ENCODE results near the gene AGER.
"Not testable (repeated sequence)": the region's sequence is repeated elsewhere in the genome, so short reads cannot be mapped to it uniquely, and the experiment has no call there.

Gene AGER

DNA sequence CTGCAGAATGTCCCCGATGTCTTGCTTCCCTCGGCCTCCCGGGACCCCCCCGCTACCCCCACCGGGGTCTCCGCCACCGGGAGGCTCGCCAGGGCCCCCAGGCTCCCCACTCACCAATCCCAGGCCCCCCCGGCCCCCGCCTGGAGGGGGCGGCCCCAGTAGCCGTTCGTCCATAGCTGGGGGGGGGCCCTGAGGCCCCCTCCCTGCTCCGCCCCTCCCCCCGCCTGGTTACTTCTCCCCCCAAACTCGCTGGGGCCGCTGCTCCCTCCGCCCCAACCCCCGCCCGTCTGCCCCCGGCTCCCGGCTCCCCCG is 5.6 kb upstream of the AGER start:
- no peak for DNase-seq (ENCODE audit: low read depth)
- peak overlapping the region; percentile 76 for H3K4me3 ChIP-seq (ENCODE audit: low read depth, low read length)
- no peak for TF ChIP-seq CTCF (IDR thresholded peaks at IDR 0.05; ENCODE audit: control insufficient read depth, extremely low read depth, insufficient read depth)

DNA sequence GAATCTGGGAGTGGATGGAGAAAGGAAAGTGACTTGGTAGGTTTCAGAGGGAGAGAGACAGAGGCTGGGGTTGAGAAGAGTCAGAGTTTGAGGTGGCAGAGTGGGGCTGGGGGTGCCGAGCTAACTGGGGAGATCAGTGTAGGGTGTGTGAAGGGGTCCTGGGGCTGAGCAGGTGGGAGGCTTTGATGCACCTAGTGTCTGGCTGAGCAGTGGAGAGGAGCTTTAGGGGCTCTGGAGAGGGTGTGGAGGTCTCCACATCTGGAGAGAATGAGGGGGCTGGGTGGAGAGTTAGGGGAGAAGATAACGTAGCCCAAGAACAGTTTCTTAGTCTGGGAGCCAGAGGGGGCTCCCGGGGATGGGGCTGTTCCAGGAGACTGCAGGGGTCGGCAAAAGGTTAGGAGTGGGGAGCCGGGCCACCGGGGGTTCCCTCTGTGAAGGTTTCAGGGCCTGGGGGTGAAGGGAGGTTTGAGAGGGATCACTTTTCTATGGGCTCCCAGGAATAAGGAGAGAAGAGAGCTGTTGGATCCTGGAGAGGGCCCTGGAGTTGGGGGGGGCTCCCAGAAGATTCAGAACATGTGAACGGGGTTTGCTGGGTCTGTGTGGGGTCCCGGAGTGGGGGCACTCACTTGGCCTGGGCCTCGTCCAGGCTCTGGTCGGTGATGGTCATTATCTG is 5.2 kb upstream of the AGER start:
- H3K4me3 ChIP-seq (ENCODE audit: low read depth, low read length), result peak overlapping the region; percentile 76
- no peak for TF ChIP-seq CTCF (IDR thresholded peaks at IDR 0.05; ENCODE audit: control insufficient read depth, extremely low read depth, insufficient read depth)
- DNase-seq (ENCODE audit: low read depth), result no peak

- no peak for DNase-seq (ENCODE audit: low read depth)
- no peak for TF ChIP-seq CTCF (IDR thresholded peaks at IDR 0.05; ENCODE audit: control insufficient read depth, extremely low read depth, insufficient read depth)
- peak overlapping the region; percentile 76 for H3K4me3 ChIP-seq (ENCODE audit: low read depth, low read length)
Measured at GRCh38 chr6:32188381-32189068, 4.5 kb upstream of the AGER start.

- not testable (repeated sequence) for DNase-seq (ENCODE audit: low read depth); H3K4me3 ChIP-seq (ENCODE audit: low read depth, low read length)
Measured at GRCh38 chr6:32187725-32188380, 3.8 kb upstream of the AGER start.

- no peak overlapping the region for H3K4me3 ChIP-seq (ENCODE audit: low read depth, low read length)
Measured at GRCh38 chr6:32187009-32187709, 3.1 kb upstream of the AGER start.

DNA sequence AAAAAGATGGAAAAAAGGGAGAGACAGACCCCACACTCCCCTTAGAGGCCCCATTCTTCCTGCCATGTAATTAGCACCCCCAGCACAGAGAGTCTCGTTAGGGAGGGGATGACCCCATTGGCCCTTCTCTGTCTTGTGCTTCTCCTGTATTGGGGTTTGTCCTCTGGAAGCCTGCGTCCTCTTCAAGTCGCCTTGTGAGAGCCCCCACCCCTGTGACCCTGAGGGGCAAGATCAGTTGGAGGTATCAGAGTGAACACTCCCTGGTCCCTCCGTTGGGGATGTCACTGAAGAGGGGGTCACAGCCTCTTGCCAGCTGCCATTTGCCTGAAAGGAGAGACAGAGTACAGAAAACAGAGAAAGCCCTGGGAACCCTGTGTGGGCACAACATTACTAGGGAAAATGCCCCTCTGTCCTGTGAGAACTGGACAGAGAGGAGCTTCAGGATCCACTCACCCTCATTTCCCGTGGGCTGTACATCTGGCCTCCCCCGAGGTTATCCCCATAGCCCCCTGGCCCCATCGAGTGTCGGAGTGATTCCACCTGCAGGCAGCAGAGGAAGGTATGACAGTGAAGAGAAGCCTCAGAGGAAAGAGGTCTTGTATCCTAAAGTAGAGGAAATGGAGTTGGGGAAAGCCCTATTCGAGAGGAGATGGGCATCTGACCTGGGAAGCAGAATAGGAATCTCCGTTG is 2.2 kb upstream of the AGER start:
- DNase-seq (ENCODE audit: low read depth); H3K4me3 ChIP-seq (ENCODE audit: low read depth, low read length): not testable (repeated sequence)

More at GRCh38 chr6:32187009-32187709, 3.1 kb upstream of the AGER start:
- no peak for DNase-seq (ENCODE audit: low read depth)
- no peak for TF ChIP-seq CTCF (IDR thresholded peaks at IDR 0.05; ENCODE audit: control insufficient read depth, extremely low read depth, insufficient read depth)

DNA sequence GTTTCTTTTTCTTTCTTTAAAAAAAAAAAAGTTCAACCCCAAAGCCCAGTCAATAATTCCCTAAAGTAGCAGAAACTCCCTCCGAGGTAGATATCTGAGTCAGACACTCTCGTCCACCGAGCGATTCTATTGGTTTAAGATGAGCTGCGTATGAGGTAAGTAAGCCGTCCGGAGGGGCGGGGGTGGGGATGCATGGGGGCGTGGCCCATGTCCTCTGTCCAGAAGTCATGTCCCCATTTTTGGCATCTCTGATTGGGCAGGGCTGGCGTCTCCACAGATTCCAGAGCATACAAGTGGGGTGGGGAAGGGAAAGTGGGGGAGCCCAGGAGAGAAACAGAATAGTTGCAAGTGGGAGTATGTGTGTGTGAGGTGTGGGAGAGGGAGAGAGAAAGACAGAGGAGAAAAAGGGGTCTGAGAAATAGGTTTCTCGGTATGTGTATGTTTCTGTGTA is 1.7 kb upstream of the AGER start:
- H3K4me3 ChIP-seq (ENCODE audit: low read depth, low read length); DNase-seq (ENCODE audit: low read depth): not testable (repeated sequence)

GRCh38 chr6:32183483-32184083 is 470 bp downstream of the AGER start:
- no peak overlapping the region for H3K4me3 ChIP-seq (ENCODE audit: low read depth, low read length)
- no peak for DNase-seq (ENCODE audit: low read depth)
- no peak for TF ChIP-seq CTCF (IDR thresholded peaks at IDR 0.05; ENCODE audit: control insufficient read depth, extremely low read depth, insufficient read depth)

All from LNCaP clone FGC (cell line).